B cell (primary cell): ENCODE measurements around the gene MTMR4. TPM values are rescaled to one million over a fixed set of nuclear protein-coding genes. Genes with fewer than 3 reads are reported as not detected.

Experiments used
- ATAC-seq: fragments of 200-7000 bp; cut with Tn5 transposase; one replicate; pipeline ENCODE4 v1.10.0; 2021; ENCODE audit warnings: low read depth, mild to moderate bottlenecking, moderate number of reproducible peaks, moderate library complexity
- CTCF ChIA-PET: fragments of 350-600 bp; sonication (Branson Sonifier 250); formaldehyde crosslinking; loops from one replicate; lab custom pipeline; 2021; ENCODE audit warnings: antibody characterized with exemption, inconsistent platforms; lab: Charles Lee
- POLR2A ChIA-PET: fragments of 350-600 bp; sonication (Branson Sonifier 250); formaldehyde crosslinking; loops from one replicate; lab custom pipeline; 2021; ENCODE audit warnings: antibody characterized with exemption; lab: Charles Lee
- DNase-seq: peaks from one replicate; pipeline ENCODE4 v3.0.0; 2013
- H2AFZ ChIP-seq: 2 replicates; pipeline ENCODE4 v1.6.1; 2012; ENCODE audit warnings: mild to moderate bottlenecking, low read depth, low read length; ENCODE audit not compliant: insufficient read depth, poor library complexity, severe bottlenecking
- H3K27ac ChIP-seq, 2 donors: 1 replicate in 1 of 2; 2 replicates in 1 of 2; pipeline ENCODE4 v1.5.1; 2012 to 2013; ENCODE audit warnings: low read length in 2 of 2, mild to moderate bottlenecking in 2 of 2, moderate library complexity in 1 of 2
- H3K27me3 ChIP-seq, 4 experiments: fragments of 200-600 bp in 1 of 4; sonication (generic) in 1 of 4; replicated peaks in 1 of 4; 1 replicate in 2 of 4; 2 replicates in 2 of 4; pipeline versions ENCODE4 v1.6.1 to v1.7.0; 2013 to 2016; ENCODE audit warnings: low read length in 3 of 4, mild to moderate bottlenecking in 2 of 4, mixed read lengths in 1 of 4, moderate library complexity in 1 of 4; ENCODE audit not compliant: insufficient read depth in 4 of 4, control insufficient read depth in 3 of 4; ENCODE audit errors: control extremely low read depth in 1 of 4
- H3K36me3 ChIP-seq, 2 experiments: replicated peaks in 1 of 2; 1 replicate in 1 of 2; 2 replicates in 1 of 2; pipeline versions ENCODE4 v1.6.1 to v1.7.1; 2013; ENCODE audit warnings: low read length in 1 of 2; ENCODE audit not compliant: insufficient read depth in 2 of 2, control insufficient read depth in 1 of 2; ENCODE audit errors: control extremely low read depth in 1 of 2, extremely low read depth in 1 of 2
- H3K4me1 ChIP-seq, 2 donors: fragments of 200-600 bp in 1 of 2; sonication (generic) in 1 of 2; 1 replicate in 1 of 2; 2 replicates in 1 of 2; pipeline versions ENCODE4 v1.5.1 to v1.6.1; 2013 to 2017; ENCODE audit warnings: low read length in 2 of 2; ENCODE audit not compliant: control insufficient read depth in 2 of 2, insufficient read depth in 2 of 2
- H3K4me2 ChIP-seq: replicated peaks from 2 replicates; pipeline ENCODE3; 2012; ENCODE audit warnings: mild to moderate bottlenecking, low read depth, low read length; ENCODE audit not compliant: poor library complexity, severe bottlenecking
- H3K4me3 ChIP-seq, 5 experiments: fragments of 200-600 bp in 1 of 5; sonication (generic) in 1 of 5; 1 replicate in 3 of 5; 2 replicates in 2 of 5; pipeline versions ENCODE4 v1.5.1 to v1.7.0; 2011 to 2016; ENCODE audit warnings: low read length in 4 of 5, mild to moderate bottlenecking in 4 of 5, low read depth in 2 of 5, control low read depth in 1 of 5, moderate library complexity in 1 of 5; ENCODE audit not compliant: insufficient read depth in 1 of 5; ENCODE audit errors: control extremely low read depth in 1 of 5, extremely low read depth in 1 of 5
- H3K79me2 ChIP-seq: fragments of 200-600 bp; sonication (generic); one replicate; pipeline ENCODE4 v1.6.0; 2016; ENCODE audit warnings: low read length; ENCODE audit not compliant: control insufficient read depth, insufficient read depth
- H3K9ac ChIP-seq: fragments of 200-600 bp; sonication (generic); 2 replicates; pipeline ENCODE4 v1.6.1; 2017; ENCODE audit warnings: mild to moderate bottlenecking, low read length, moderate library complexity
- H3K9me3 ChIP-seq, 3 donors: one replicate each; pipeline versions ENCODE4 v1.6.1 to v1.7.1; 2013; ENCODE audit warnings: low read length in 2 of 3; ENCODE audit not compliant: control insufficient read depth in 2 of 3, insufficient read depth in 1 of 3; ENCODE audit errors: control extremely low read depth in 1 of 3
- H4K20me1 ChIP-seq: 2 replicates; pipeline ENCODE4 v1.6.0; 2012; ENCODE audit warnings: mild to moderate bottlenecking, low read length; ENCODE audit not compliant: insufficient read depth, control insufficient read depth, poor library complexity, severe bottlenecking
- H3K27ac Mint-ChIP-seq: one replicate; pipeline ENCODE4 v1.8.0; 2021; ENCODE audit warnings: mixed read lengths
- H3K27me3 Mint-ChIP-seq: one replicate; pipeline ENCODE4 v1.8.0; 2021; ENCODE audit warnings: mixed read lengths
- H3K4me1 Mint-ChIP-seq: one replicate; pipeline ENCODE4 v1.8.0; 2021; ENCODE audit warnings: mixed read lengths
- H3K4me3 Mint-ChIP-seq: one replicate; pipeline ENCODE4 v1.8.0; 2021; ENCODE audit warnings: mixed read lengths
- H3K9me3 Mint-ChIP-seq: one replicate; pipeline ENCODE4 v1.8.0; 2022; ENCODE audit warnings: mixed read lengths; ENCODE audit not compliant: insufficient read depth
- EZH2 ChIP-seq: IDR thresholded peaks from 2 replicates; pipeline ENCODE4 v1.6.1; 2012; ENCODE audit warnings: borderline replicate concordance, low read depth, mild to moderate bottlenecking, moderate library complexity, low read length; ENCODE audit not compliant: insufficient read depth, poor library complexity, severe bottlenecking
- WGBS: methylation state at CpG from one replicate; pipeline ENCODE4 v1.1.5; 2013; ENCODE audit warnings: missing lambda C conversion rate; ENCODE audit not compliant: insufficient coverage; 5-methylcytosine and 5-hydroxymethylcytosine counted together
- intact Hi-C: fragments of 100-400 bp; cut with micrococcal nuclease; formaldehyde crosslinking; loops from one replicate; pipeline ENCODE4 v1.10.0; 2022
- polyA plus RNA-seq: library from polyadenylated mRNA; depleted of rRNA; stranded (reverse); fragments of >200 nt; gene quantifications from 2 replicates; pipeline ENCODE4 v1.2.3, GENCODE V29; 2012
- total RNA-seq, 2 donors: library from RNA; stranded (reverse); fragments of 120-200 nt in 1 of 2; gene quantifications; 1 replicate in 1 of 2; 2 replicates in 1 of 2; pipeline versions ENCODE4 v1.2.3 to v1.2.4, GENCODE V29; 2013 to 2022
- TF ChIP-seq, protein P1 (sequence below): fragments of 200-600 bp; IDR thresholded peaks from one replicate; pipeline ENCODE4 v1.8.0; 2022; ENCODE audit warnings: antibody characterized with exemption, mild to moderate bottlenecking

The MTMR4 gene
- total and polyA plus RNA-seq, 2 donors (not counting 1 experiment from before 2014, with no cell fraction given) = 35.2 to 84.7 TPM

DNA sequence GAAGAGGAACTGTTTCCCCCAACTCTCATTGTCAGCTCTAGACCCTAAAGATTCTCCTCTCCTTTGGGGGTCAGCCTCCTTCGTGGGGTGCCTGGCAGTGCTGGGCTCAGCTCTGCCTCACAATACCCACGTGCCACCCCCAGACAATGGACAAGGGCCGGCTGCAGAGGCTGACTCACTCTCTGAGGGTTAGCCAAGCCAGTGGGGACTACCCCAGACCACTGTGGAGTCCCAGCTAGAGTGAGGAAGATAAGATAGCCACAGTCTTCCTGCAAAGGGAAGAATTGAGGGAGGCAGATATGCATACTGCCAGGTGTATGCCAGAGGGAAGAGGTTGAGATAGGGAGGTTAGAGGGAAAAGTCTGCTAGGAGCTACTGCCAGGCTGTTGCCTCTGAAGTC is 13.5 kb upstream of the MTMR4 start:
- no peaks in the 10 kb centered on the region for H3K79me2 ChIP-seq
- no peak overlapping the region for H3K4me2 ChIP-seq
- ATAC-seq (no peak), DNase-seq (no peak)
- peaks cover 6% of the 10 kb centered on the region for H3K4me1 Mint-ChIP-seq
- WGBS = 86% methylated on average over 1 of the region's 3 CpGs
- no peaks in the 10 kb centered on the region for H4K20me1 ChIP-seq
- H3K36me3 ChIP-seq = no peaks in the 10 kb centered on the region
- H3K9me3 Mint-ChIP-seq = no peaks in the 10 kb centered on the region
- no peak overlapping the region for H3K9ac ChIP-seq
- ChIA-PET CTCF (interaction anchor here (2.0 kb wide), 1 partner anchor 9 kb away, joined by 8 read pairs; no protein-coding TSS in a partner anchor), POLR2A (no interaction called here)
- H3K4me3 ChIP-seq = no peak overlapping the region
- TF ChIP-seq, protein P1, sequence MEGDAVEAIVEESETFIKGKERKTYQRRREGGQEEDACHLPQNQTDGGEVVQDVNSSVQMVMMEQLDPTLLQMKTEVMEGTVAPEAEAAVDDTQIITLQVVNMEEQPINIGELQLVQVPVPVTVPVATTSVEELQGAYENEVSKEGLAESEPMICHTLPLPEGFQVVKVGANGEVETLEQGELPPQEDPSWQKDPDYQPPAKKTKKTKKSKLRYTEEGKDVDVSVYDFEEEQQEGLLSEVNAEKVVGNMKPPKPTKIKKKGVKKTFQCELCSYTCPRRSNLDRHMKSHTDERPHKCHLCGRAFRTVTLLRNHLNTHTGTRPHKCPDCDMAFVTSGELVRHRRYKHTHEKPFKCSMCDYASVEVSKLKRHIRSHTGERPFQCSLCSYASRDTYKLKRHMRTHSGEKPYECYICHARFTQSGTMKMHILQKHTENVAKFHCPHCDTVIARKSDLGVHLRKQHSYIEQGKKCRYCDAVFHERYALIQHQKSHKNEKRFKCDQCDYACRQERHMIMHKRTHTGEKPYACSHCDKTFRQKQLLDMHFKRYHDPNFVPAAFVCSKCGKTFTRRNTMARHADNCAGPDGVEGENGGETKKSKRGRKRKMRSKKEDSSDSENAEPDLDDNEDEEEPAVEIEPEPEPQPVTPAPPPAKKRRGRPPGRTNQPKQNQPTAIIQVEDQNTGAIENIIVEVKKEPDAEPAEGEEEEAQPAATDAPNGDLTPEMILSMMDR = no peak
- TF ChIP-seq EZH2 = no peak
- intact Hi-C loops = no loop called here
- no peak overlapping the region for H2AFZ ChIP-seq
- H3K27ac ChIP-seq = no peak overlapping the region
- H3K4me3 Mint-ChIP-seq = no peak overlapping the region
- no peaks in the 10 kb centered on the region for H3K9me3 ChIP-seq
- peaks cover 12 to 13% of the 10 kb centered on the region in 2 donors for H3K4me1 ChIP-seq
- H3K27me3 Mint-ChIP-seq = peaks cover 17% of the 10 kb centered on the region
- peaks cover 0 to 20% (median 6%) of the 10 kb centered on the region in 4 experiments for H3K27me3 ChIP-seq
- no peak overlapping the region for H3K27ac Mint-ChIP-seq

DNA sequence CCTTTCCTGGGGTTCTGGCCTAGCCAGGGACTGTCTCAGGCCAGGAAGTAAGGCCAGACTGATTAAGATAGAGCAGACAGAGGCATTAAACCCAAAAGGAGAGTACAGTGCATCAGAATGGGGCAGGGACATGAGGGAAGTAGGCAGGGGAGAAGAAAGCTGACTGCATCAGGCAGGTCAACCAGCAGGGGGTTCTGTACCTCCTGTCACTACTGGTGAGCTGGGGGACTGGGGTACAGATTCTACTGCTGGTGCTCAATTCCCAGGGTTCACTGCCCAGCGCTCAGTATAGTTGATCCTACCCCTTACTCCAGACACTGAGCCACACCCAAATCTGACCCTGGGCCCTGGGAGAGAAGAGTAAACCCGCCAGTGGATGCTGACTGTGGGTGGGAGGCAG is 12.9 kb upstream of the MTMR4 start:
- Mint-ChIP-seq H3K4me3 (no peak overlapping the region), H3K4me1 (peaks cover 4% of the 10 kb centered on the region), H3K27me3 (peaks cover 11% of the 10 kb centered on the region), H3K9me3 (no peaks in the 10 kb centered on the region), H3K27ac (no peak overlapping the region)
- H3K4me1 ChIP-seq = peaks cover 9% of the 10 kb centered on the region in 2 donors
- no peaks in the 10 kb centered on the region for H4K20me1 ChIP-seq
- no peaks in the 10 kb centered on the region for H3K79me2 ChIP-seq
- no peak overlapping the region for H2AFZ ChIP-seq
- no peak overlapping the region for H3K4me3 ChIP-seq
- no peaks in the 10 kb centered on the region for H3K9me3 ChIP-seq
- peaks cover 0 to 14% (median 3%) of the 10 kb centered on the region in 4 experiments for H3K27me3 ChIP-seq
- ATAC-seq = no peak
- H3K36me3 ChIP-seq = no peaks in the 10 kb centered on the region
- H3K9ac ChIP-seq = no peak overlapping the region
- TF ChIP-seq EZH2 = no peak
- TF ChIP-seq, protein P1 = no peak
- H3K27ac ChIP-seq = no peak overlapping the region
- ChIA-PET CTCF (interaction anchor here (2.0 kb wide), 1 partner anchor 9 kb away, joined by 8 read pairs; no protein-coding TSS in a partner anchor), POLR2A (no interaction called here)
- intact Hi-C loops = no loop called here
- DNase-seq = no peak
- no CpG with 5 or more reads among the region's 2 CpGs for WGBS
- H3K4me2 ChIP-seq = no peak overlapping the region
